Liver (tissue), 3 donors: Measurements from ENCODE around the gene ZNF592.

ENCODE experiments used
- EGR1 ChIP-seq, 2 donors: IDR thresholded peaks; 2 replicates each; pipeline ENCODE4 v1.6.1; 2016 to 2018; ENCODE audit warnings: antibody characterized with exemption in 2 of 2, low read depth in 2 of 2
- FOXA1 ChIP-seq: IDR thresholded peaks from 2 replicates; pipeline ENCODE4 v1.6.1; 2016; ENCODE audit warnings: antibody characterized with exemption
- HNF4G ChIP-seq: IDR thresholded peaks from 2 replicates; pipeline ENCODE4 v1.6.1; 2016; ENCODE audit warnings: antibody characterized with exemption
- JUND ChIP-seq, 2 donors: IDR thresholded peaks; 2 replicates each; pipeline ENCODE4 v1.6.1; 2016; ENCODE audit warnings: antibody characterized with exemption in 2 of 2
- NR2F2 ChIP-seq: IDR thresholded peaks from 2 replicates; pipeline ENCODE4 v1.6.1; 2016; ENCODE audit warnings: antibody characterized with exemption
- RAD21 ChIP-seq, 2 donors: IDR thresholded peaks; 2 replicates each; pipeline ENCODE4 v1.6.1; 2016; ENCODE audit warnings: antibody characterized with exemption in 2 of 2, mild to moderate bottlenecking in 2 of 2
- SP1 ChIP-seq: IDR thresholded peaks from 2 replicates; pipeline ENCODE4 v1.6.1; 2018; ENCODE audit warnings: antibody characterized with exemption, mild to moderate bottlenecking
- TAF1 ChIP-seq: conservative IDR thresholded peaks from 2 replicates; pipeline ENCODE4 v1.6.1; 2016; ENCODE audit warnings: antibody characterized with exemption, mild to moderate bottlenecking
- YY1 ChIP-seq: IDR thresholded peaks from 2 replicates; pipeline ENCODE4 v1.6.1; 2016; ENCODE audit warnings: antibody characterized with exemption, mild to moderate bottlenecking
- TF ChIP-seq, protein P1 (sequence below): fragments of 150-350 bp; IDR thresholded peaks from 2 replicates; pipeline ENCODE4 v1.5.1; 2017; ENCODE audit warnings: improper control_type of control experiment, low read depth, low read length; ENCODE audit not compliant: missing input control
- TF ChIP-seq, protein P2 (sequence below): IDR thresholded peaks from 2 replicates; pipeline ENCODE4 v1.6.1; 2016; ENCODE audit warnings: antibody characterized with exemption, mild to moderate bottlenecking
- TF ChIP-seq, protein P3 (sequence below): IDR thresholded peaks from 2 replicates; pipeline ENCODE4 v1.6.1; 2016; ENCODE audit warnings: antibody characterized with exemption
- TF ChIP-seq, protein P4 (sequence below): IDR thresholded peaks from 2 replicates; pipeline ENCODE4 v1.6.1; 2016; ENCODE audit warnings: antibody characterized with exemption
- TF ChIP-seq, protein P5 (sequence below): IDR thresholded peaks from 2 replicates; pipeline ENCODE4 v1.6.1; 2016; ENCODE audit warnings: antibody characterized with exemption
- donor health status: healthy.
- donor health status: healthy.

DNA sequence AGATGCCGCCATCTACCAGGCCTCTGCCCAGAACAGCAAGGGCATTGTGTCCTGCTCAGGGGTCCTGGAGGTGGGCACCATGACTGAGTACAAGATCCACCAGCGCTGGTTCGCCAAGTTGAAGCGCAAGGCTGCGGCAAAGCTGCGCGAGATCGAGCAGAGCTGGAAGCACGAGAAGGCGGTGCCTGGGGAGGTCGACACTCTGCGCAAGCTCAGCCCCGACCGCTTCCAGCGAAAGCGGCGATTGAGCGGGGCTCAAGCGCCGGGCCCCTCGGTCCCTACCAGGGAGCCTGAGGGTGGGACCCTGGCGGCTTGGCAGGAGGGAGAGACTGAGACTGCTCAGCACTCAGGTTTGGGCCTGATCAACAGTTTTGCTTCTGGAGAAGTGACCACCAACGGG lies 91.3 kb downstream of the ZNF592 start:
- TF ChIP-seq, protein P1, sequence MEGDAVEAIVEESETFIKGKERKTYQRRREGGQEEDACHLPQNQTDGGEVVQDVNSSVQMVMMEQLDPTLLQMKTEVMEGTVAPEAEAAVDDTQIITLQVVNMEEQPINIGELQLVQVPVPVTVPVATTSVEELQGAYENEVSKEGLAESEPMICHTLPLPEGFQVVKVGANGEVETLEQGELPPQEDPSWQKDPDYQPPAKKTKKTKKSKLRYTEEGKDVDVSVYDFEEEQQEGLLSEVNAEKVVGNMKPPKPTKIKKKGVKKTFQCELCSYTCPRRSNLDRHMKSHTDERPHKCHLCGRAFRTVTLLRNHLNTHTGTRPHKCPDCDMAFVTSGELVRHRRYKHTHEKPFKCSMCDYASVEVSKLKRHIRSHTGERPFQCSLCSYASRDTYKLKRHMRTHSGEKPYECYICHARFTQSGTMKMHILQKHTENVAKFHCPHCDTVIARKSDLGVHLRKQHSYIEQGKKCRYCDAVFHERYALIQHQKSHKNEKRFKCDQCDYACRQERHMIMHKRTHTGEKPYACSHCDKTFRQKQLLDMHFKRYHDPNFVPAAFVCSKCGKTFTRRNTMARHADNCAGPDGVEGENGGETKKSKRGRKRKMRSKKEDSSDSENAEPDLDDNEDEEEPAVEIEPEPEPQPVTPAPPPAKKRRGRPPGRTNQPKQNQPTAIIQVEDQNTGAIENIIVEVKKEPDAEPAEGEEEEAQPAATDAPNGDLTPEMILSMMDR, result no peak
- TF ChIP-seq, protein P2, sequence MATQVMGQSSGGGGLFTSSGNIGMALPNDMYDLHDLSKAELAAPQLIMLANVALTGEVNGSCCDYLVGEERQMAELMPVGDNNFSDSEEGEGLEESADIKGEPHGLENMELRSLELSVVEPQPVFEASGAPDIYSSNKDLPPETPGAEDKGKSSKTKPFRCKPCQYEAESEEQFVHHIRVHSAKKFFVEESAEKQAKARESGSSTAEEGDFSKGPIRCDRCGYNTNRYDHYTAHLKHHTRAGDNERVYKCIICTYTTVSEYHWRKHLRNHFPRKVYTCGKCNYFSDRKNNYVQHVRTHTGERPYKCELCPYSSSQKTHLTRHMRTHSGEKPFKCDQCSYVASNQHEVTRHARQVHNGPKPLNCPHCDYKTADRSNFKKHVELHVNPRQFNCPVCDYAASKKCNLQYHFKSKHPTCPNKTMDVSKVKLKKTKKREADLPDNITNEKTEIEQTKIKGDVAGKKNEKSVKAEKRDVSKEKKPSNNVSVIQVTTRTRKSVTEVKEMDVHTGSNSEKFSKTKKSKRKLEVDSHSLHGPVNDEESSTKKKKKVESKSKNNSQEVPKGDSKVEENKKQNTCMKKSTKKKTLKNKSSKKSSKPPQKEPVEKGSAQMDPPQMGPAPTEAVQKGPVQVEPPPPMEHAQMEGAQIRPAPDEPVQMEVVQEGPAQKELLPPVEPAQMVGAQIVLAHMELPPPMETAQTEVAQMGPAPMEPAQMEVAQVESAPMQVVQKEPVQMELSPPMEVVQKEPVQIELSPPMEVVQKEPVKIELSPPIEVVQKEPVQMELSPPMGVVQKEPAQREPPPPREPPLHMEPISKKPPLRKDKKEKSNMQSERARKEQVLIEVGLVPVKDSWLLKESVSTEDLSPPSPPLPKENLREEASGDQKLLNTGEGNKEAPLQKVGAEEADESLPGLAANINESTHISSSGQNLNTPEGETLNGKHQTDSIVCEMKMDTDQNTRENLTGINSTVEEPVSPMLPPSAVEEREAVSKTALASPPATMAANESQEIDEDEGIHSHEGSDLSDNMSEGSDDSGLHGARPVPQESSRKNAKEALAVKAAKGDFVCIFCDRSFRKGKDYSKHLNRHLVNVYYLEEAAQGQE, result no peak
- TF ChIP-seq, protein P3, sequence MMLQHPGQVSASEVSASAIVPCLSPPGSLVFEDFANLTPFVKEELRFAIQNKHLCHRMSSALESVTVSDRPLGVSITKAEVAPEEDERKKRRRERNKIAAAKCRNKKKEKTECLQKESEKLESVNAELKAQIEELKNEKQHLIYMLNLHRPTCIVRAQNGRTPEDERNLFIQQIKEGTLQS, result no peak
- TF ChIP-seq SP1 (no peak), YY1 (no peak), FOXA1 (no peak), JUND (IDR thresholded peaks at IDR 0.05) (no peak), TAF1 (no peak), HNF4G (no peak), EGR1 (IDR thresholded peaks at IDR 0.05; ENCODE audit: low read depth in 2 of 2) (no peak), RAD21 (IDR thresholded peaks at IDR 0.05) (no peak), NR2F2 (no peak)
- TF ChIP-seq, protein P4, sequence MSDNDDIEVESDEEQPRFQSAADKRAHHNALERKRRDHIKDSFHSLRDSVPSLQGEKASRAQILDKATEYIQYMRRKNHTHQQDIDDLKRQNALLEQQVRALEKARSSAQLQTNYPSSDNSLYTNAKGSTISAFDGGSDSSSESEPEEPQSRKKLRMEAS, result no peak
- TF ChIP-seq, protein P5, sequence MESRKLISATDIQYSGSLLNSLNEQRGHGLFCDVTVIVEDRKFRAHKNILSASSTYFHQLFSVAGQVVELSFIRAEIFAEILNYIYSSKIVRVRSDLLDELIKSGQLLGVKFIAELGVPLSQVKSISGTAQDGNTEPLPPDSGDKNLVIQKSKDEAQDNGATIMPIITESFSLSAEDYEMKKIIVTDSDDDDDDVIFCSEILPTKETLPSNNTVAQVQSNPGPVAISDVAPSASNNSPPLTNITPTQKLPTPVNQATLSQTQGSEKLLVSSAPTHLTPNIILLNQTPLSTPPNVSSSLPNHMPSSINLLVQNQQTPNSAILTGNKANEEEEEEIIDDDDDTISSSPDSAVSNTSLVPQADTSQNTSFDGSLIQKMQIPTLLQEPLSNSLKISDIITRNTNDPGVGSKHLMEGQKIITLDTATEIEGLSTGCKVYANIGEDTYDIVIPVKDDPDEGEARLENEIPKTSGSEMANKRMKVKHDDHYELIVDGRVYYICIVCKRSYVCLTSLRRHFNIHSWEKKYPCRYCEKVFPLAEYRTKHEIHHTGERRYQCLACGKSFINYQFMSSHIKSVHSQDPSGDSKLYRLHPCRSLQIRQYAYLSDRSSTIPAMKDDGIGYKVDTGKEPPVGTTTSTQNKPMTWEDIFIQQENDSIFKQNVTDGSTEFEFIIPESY, result no peak
